K562 (cell line): Measurements from ENCODE around the gene EPHB2.

Source experiments
- BMI1 ChIP-seq: fragments of 150-350 bp; IDR thresholded peaks from 2 replicates; pipeline ENCODE4 v1.6.1; 2014; ENCODE audit warnings: low read length
- EP300 ChIP-seq: IDR thresholded peaks from 2 replicates; pipeline ENCODE4 v1.6.1; 2012; ENCODE audit warnings: low read length, improper control_type of control experiment
- EWSR1 ChIP-seq: fragments of 450-650 bp; IDR thresholded peaks from 2 replicates; pipeline ENCODE4 v1.6.1; 2018; ENCODE audit warnings: borderline replicate concordance, mild to moderate bottlenecking, low read depth, moderate library complexity; ENCODE audit not compliant: partially characterized antibody
- YY1 ChIP-seq, 3 experiments: IDR thresholded peaks; 2 replicates each; pipeline ENCODE4 v1.6.1; 2011; ENCODE audit warnings: low read length in 2 of 3, mild to moderate bottlenecking in 2 of 3, moderate library complexity in 2 of 3, borderline replicate concordance in 1 of 3, control low read depth in 1 of 3, low read depth in 1 of 3; ENCODE audit not compliant: insufficient read depth in 3 of 3, insufficient replicate concordance in 2 of 3, control insufficient read depth in 1 of 3, insufficient read length in 1 of 3; ENCODE audit errors: extremely low read depth in 1 of 3
- TF ChIP-seq, protein P1 (sequence below): sonication (generic); formaldehyde crosslinking; IDR thresholded peaks from 2 replicates; pipeline ENCODE4 v1.8.1; 2023; ENCODE audit warnings: mild to moderate bottlenecking, missing genetic modification reagents
- TF ChIP-seq, protein P2 (sequence below), 2 experiments: IDR thresholded peaks; 2 replicates each; pipeline ENCODE4 v1.6.1; 2011; ENCODE audit warnings: borderline replicate concordance in 1 of 2, control low read depth in 1 of 2, low read depth in 1 of 2, low read length in 1 of 2, mild to moderate bottlenecking in 1 of 2, mixed read lengths in 1 of 2, moderate library complexity in 1 of 2; ENCODE audit not compliant: insufficient read depth in 1 of 2, insufficient read length in 1 of 2, poor library complexity in 1 of 2, severe bottlenecking in 1 of 2; ENCODE audit errors: extremely low read depth in 1 of 2
- TF ChIP-seq, protein P3 (sequence below), 2 experiments: IDR thresholded peaks; 2 replicates each; pipeline ENCODE4 v1.6.1; 2012; ENCODE audit warnings: improper control_type of control experiment in 2 of 2, low read depth in 2 of 2, low read length in 2 of 2, borderline replicate concordance in 1 of 2

DNA sequence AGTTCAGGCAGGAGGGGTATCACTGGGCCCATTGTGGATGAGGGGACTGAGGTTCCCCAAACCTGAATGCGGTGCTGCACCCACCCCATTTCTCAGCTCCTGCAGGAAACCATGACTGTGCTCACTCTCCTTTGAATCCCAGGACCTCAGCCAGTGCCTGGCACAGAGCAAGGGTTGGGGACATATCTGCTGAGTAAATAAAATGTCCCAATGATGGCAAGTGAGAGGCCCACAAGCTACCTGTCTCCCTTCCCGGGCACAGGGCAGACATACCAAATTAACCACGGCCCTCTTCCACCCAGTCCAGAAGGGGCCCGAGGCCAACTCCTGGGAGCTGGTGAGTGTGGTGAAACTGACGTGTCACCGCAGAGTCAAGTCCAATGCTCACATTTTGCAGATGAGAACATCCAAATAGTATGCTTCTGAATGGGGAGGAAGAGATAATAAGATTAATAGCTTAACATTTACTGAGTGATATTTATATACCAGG, 97.6 kb downstream of the EPHB2 start:
- TF ChIP-seq BMI1 (no peak), YY1 (IDR thresholded peaks at IDR 0.05; ENCODE audit: borderline replicate concordance in 1 of 3, control insufficient read depth in 1 of 3, extremely low read depth in 1 of 3, insufficient read depth in 3 of 3, insufficient read length in 1 of 3, insufficient replicate concordance in 2 of 3, low read depth in 1 of 3, low read length in 2 of 3) (no peak), EP300 (no peak), EWSR1 (no peak)
- TF ChIP-seq, protein P1, sequence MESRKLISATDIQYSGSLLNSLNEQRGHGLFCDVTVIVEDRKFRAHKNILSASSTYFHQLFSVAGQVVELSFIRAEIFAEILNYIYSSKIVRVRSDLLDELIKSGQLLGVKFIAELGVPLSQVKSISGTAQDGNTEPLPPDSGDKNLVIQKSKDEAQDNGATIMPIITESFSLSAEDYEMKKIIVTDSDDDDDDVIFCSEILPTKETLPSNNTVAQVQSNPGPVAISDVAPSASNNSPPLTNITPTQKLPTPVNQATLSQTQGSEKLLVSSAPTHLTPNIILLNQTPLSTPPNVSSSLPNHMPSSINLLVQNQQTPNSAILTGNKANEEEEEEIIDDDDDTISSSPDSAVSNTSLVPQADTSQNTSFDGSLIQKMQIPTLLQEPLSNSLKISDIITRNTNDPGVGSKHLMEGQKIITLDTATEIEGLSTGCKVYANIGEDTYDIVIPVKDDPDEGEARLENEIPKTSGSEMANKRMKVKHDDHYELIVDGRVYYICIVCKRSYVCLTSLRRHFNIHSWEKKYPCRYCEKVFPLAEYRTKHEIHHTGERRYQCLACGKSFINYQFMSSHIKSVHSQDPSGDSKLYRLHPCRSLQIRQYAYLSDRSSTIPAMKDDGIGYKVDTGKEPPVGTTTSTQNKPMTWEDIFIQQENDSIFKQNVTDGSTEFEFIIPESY (CRISPR knock-in tag): no peak
- TF ChIP-seq, protein P2, sequence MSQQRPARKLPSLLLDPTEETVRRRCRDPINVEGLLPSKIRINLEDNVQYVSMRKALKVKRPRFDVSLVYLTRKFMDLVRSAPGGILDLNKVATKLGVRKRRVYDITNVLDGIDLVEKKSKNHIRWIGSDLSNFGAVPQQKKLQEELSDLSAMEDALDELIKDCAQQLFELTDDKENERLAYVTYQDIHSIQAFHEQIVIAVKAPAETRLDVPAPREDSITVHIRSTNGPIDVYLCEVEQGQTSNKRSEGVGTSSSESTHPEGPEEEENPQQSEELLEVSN (IDR thresholded peaks at IDR 0.05; ENCODE audit: borderline replicate concordance in 1 of 2, extremely low read depth in 1 of 2, insufficient read depth in 1 of 2, insufficient read length in 1 of 2, low read depth in 1 of 2, low read length in 1 of 2, poor library complexity in 1 of 2, severe bottlenecking in 1 of 2): no peak
- TF ChIP-seq, protein P3, sequence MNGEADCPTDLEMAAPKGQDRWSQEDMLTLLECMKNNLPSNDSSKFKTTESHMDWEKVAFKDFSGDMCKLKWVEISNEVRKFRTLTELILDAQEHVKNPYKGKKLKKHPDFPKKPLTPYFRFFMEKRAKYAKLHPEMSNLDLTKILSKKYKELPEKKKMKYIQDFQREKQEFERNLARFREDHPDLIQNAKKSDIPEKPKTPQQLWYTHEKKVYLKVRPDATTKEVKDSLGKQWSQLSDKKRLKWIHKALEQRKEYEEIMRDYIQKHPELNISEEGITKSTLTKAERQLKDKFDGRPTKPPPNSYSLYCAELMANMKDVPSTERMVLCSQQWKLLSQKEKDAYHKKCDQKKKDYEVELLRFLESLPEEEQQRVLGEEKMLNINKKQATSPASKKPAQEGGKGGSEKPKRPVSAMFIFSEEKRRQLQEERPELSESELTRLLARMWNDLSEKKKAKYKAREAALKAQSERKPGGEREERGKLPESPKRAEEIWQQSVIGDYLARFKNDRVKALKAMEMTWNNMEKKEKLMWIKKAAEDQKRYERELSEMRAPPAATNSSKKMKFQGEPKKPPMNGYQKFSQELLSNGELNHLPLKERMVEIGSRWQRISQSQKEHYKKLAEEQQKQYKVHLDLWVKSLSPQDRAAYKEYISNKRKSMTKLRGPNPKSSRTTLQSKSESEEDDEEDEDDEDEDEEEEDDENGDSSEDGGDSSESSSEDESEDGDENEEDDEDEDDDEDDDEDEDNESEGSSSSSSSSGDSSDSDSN (IDR thresholded peaks at IDR 0.05; ENCODE audit: borderline replicate concordance in 1 of 2, low read depth in 2 of 2, low read length in 2 of 2): no peak
